Spinal cord (tissue), 10 donors: ENCODE measurements around the gene ENPP5. TPM values are rescaled to one million over a fixed set of nuclear protein-coding genes. Genes with fewer than 3 reads are reported as not detected.

Experiments
- DNase-seq, 6 donors: peaks; one replicate each; pipeline versions ENCODE4 v3.0.0 to v3.0.0-alpha.2; 2013 to 2015; ENCODE audit warnings: low spot score in 6 of 6, low read depth in 4 of 6
- H3K27ac ChIP-seq: one replicate; pipeline ENCODE4 v1.5.1; 2013; ENCODE audit warnings: low read depth, low read length, control low read depth
- H3K27me3 ChIP-seq: one replicate; pipeline ENCODE4 v1.6.1; 2013; ENCODE audit warnings: low read length; ENCODE audit not compliant: control insufficient read depth, insufficient read depth
- H3K36me3 ChIP-seq: one replicate; pipeline ENCODE4 v1.6.1; 2013; ENCODE audit warnings: low read length; ENCODE audit not compliant: control insufficient read depth, insufficient read depth
- H3K4me1 ChIP-seq: one replicate; pipeline ENCODE4 v1.6.1; 2013; ENCODE audit warnings: low read length; ENCODE audit not compliant: control insufficient read depth, insufficient read depth
- H3K4me3 ChIP-seq: one replicate; pipeline ENCODE4 v1.5.1; 2013; ENCODE audit warnings: low read depth, low read length, control low read depth
- H3K9me3 ChIP-seq: one replicate; pipeline ENCODE4 v1.6.1; 2013; ENCODE audit warnings: low read length; ENCODE audit not compliant: control insufficient read depth, insufficient read depth
- WGBS: methylation state at CpG from one replicate; pipeline ENCODE4 v1.1.5; 2013; ENCODE audit warnings: missing lambda C conversion rate; ENCODE audit not compliant: insufficient coverage; 5-methylcytosine and 5-hydroxymethylcytosine counted together
- polyA plus RNA-seq, 2 donors: library from polyadenylated mRNA; unstranded; fragments of 120-200 nt; gene quantifications; one replicate each; pipeline ENCODE4 v1.2.1, GENCODE V29; 2013; ENCODE audit not compliant: insufficient read length in 2 of 2
- total RNA-seq, 2 donors: library from RNA; depleted of rRNA in 1 of 2; stranded (reverse); fragments of 120-200 nt in 1 of 2; fragments of >200 nt in 1 of 2; gene quantifications; one replicate each; pipeline versions ENCODE4 v1.2.3 to v1.2.4, GENCODE V29; 2013 to 2014
- donor health status: healthy.

The ENPP5 gene
- total and polyA plus RNA-seq, 4 donors = 3.8 to 14.2 (median 4.8) TPM

GRCh38 chr6:46208303-46208702 lies 37.5 kb upstream of the ENPP5 start:
- DNase-seq = no peak
- no peak overlapping the region for H3K4me3 ChIP-seq
- H3K9me3 ChIP-seq = no peaks in the 10 kb centered on the region
- no peak overlapping the region for H3K27ac ChIP-seq
- H3K27me3 ChIP-seq = no peaks in the 10 kb centered on the region
- no peaks in the 10 kb centered on the region for H3K36me3 ChIP-seq
- H3K4me1 ChIP-seq = no peaks in the 10 kb centered on the region

- WGBS = 100% methylated on average over 2 of the region's 3 CpGs
- H3K4me3 ChIP-seq = no peak overlapping the region
- no peaks in the 10 kb centered on the region for H3K27me3 ChIP-seq
- no peak for DNase-seq
- H3K4me1 ChIP-seq = no peaks in the 10 kb centered on the region
- no peaks in the 10 kb centered on the region for H3K9me3 ChIP-seq
- H3K36me3 ChIP-seq = no peaks in the 10 kb centered on the region
- no peak overlapping the region for H3K27ac ChIP-seq
These were observed 36.4 kb upstream of the ENPP5 start for GRCh38 chr6:46207174-46207573.

- H3K27me3 ChIP-seq = no peaks in the 10 kb centered on the region
- no peaks in the 10 kb centered on the region for H3K36me3 ChIP-seq
- no peaks in the 10 kb centered on the region for H3K9me3 ChIP-seq
- no peak for DNase-seq
- H3K4me1 ChIP-seq = no peaks in the 10 kb centered on the region
- 96% methylated on average over 27 of the region's 29 CpGs for WGBS
- H3K4me3 ChIP-seq = no peak overlapping the region
- H3K27ac ChIP-seq = no peak overlapping the region
These were observed 34.3 kb upstream of the ENPP5 start for GRCh38 chr6:46204880-46205650.

GRCh38 chr6:46203391-46204177 lies 32.8 kb upstream of the ENPP5 start:
- DNase-seq = peak in 1 of 6 donors; percentile 64
- WGBS = no CpG with 5 or more reads among the region's 2 CpGs
- Histone ChIP-seq H3K9me3 (no peaks in the 10 kb centered on the region), H3K4me3 (no peak overlapping the region), H3K27ac (no peak overlapping the region), H3K27me3 (no peaks in the 10 kb centered on the region), H3K4me1 (no peaks in the 10 kb centered on the region), H3K36me3 (no peaks in the 10 kb centered on the region)

GRCh38 chr6:46201702-46202101 lies 30.9 kb upstream of the ENPP5 start:
- H3K27ac ChIP-seq = no peak overlapping the region
- 0% methylated on average over 2 of the region's 4 CpGs for WGBS

GRCh38 chr6:46199387-46199786 lies 28.6 kb upstream of the ENPP5 start:
- H3K36me3 ChIP-seq = no peaks in the 10 kb centered on the region
- 57% methylated on average over 2 of the region's 5 CpGs for WGBS
- H3K27ac ChIP-seq = no peak overlapping the region
- H3K9me3 ChIP-seq = no peaks in the 10 kb centered on the region
- no peaks in the 10 kb centered on the region for H3K27me3 ChIP-seq
- no peak overlapping the region for H3K4me3 ChIP-seq
- no peaks in the 10 kb centered on the region for H3K4me1 ChIP-seq
- DNase-seq = no peak

More at GRCh38 chr6:46201702-46202101, 30.9 kb upstream of the ENPP5 start:
- H3K4me1 ChIP-seq = no peaks in the 10 kb centered on the region
- DNase-seq = no peak
- no peaks in the 10 kb centered on the region for H3K27me3 ChIP-seq
- H3K36me3 ChIP-seq = no peaks in the 10 kb centered on the region
- no peaks in the 10 kb centered on the region for H3K9me3 ChIP-seq
- H3K4me3 ChIP-seq = no peak overlapping the region

GRCh38 chr6:46191961-46192360 lies 21.2 kb upstream of the ENPP5 start:
- no CpG with 5 or more reads among the region's 1 CpG for whole genome bisulfite sequencing
- Histone ChIP-seq H3K4me3 (no peak overlapping the region), H3K36me3 (no peaks in the 10 kb centered on the region), H3K27me3 (no peaks in the 10 kb centered on the region), H3K27ac (no peak overlapping the region), H3K4me1 (no peaks in the 10 kb centered on the region), H3K9me3 (no peaks in the 10 kb centered on the region)
- no peak for DNase-seq

GRCh38 chr6:46190889-46191288 lies 20.1 kb upstream of the ENPP5 start:
- WGBS = 88% methylated on average over 2 of the region's 4 CpGs
- H3K4me1 ChIP-seq = no peaks in the 10 kb centered on the region
- no peak overlapping the region for H3K4me3 ChIP-seq
- H3K9me3 ChIP-seq = no peaks in the 10 kb centered on the region
- no peak overlapping the region for H3K27ac ChIP-seq
- H3K36me3 ChIP-seq = no peaks in the 10 kb centered on the region
- no peaks in the 10 kb centered on the region for H3K27me3 ChIP-seq
- no peak for DNase-seq

GRCh38 chr6:46189726-46190125 lies 18.9 kb upstream of the ENPP5 start:
- H3K4me3 ChIP-seq = no peak overlapping the region
- H3K27me3 ChIP-seq = no peaks in the 10 kb centered on the region
- no peaks in the 10 kb centered on the region for H3K36me3 ChIP-seq
- H3K4me1 ChIP-seq = no peaks in the 10 kb centered on the region
- H3K9me3 ChIP-seq = no peaks in the 10 kb centered on the region
- 100% methylated on average over 1 of the region's 4 CpGs for WGBS
- DNase-seq = no peak
- H3K27ac ChIP-seq = no peak overlapping the region

- no peak for DNase-seq
- no peaks in the 10 kb centered on the region for H3K9me3 ChIP-seq
- no peak overlapping the region for H3K27ac ChIP-seq
- H3K27me3 ChIP-seq = no peaks in the 10 kb centered on the region
- H3K4me1 ChIP-seq = no peaks in the 10 kb centered on the region
- WGBS = no CpG with 5 or more reads among the region's 1 CpG
- no peaks in the 10 kb centered on the region for H3K36me3 ChIP-seq
- no peak overlapping the region for H3K4me3 ChIP-seq
These were observed 15.8 kb upstream of the ENPP5 start for GRCh38 chr6:46186583-46186982.
